HG03025 (cell line): ENCODE results near the gene NOP56.

Source experiments
- ATAC-seq: cut with Tn5 transposase; IDR thresholded peaks from one replicate; pipeline ENCODE4 v1.9.1; 2021; ENCODE audit warnings: mild to moderate bottlenecking, moderate library complexity; ENCODE audit not compliant: unreplicated experiment, low FRiP score

The NOP56 gene

GRCh38 chr20:2698912-2699311, 46.5 kb downstream of the NOP56 start:
- no peak for ATAC-seq

- ATAC-seq = no peak
Observed at GRCh38 chr20:2699775-2700413, 47.5 kb downstream of the NOP56 start.

GRCh38 chr20:2700913-2701620, 48.6 kb downstream of the NOP56 start:
- ATAC-seq = no peak

GRCh38 chr20:2701671-2702081, 49.2 kb downstream of the NOP56 start:
- no peak for ATAC-seq

- no peak for ATAC-seq
Observed at GRCh38 chr20:2703716-2704475, 51.5 kb downstream of the NOP56 start.

GRCh38 chr20:2705931-2706645, 53.7 kb downstream of the NOP56 start:
- no peak for ATAC-seq

GRCh38 chr20:2706688-2707352, 54.4 kb downstream of the NOP56 start:
- no peak for ATAC-seq

GRCh38 chr20:2707353-2708072, 55.1 kb downstream of the NOP56 start:
- no peak for ATAC-seq
